Neural cell (in vitro differentiated cells): ENCODE measurements around the gene HIVEP3.

ENCODE experiments used
- EP300 ChIP-seq: fragments of 450-650 bp; conservative IDR thresholded peaks from 2 replicates; pipeline ENCODE4 v1.6.1; 2014; ENCODE audit warnings: antibody characterized with exemption, mild to moderate bottlenecking, moderate library complexity; ENCODE audit not compliant: poor library complexity, severe bottlenecking
- EZH2 ChIP-seq: fragments of 200-600, 300-800 bp; shearing (Covaris generic), sonication (generic); IDR thresholded peaks from 2 replicates; pipeline ENCODE4 v1.6.1; 2014; ENCODE audit warnings: antibody characterized with exemption, low read length, borderline replicate concordance, mild to moderate bottlenecking; ENCODE audit not compliant: insufficient read depth, poor library complexity, severe bottlenecking
- MXI1 ChIP-seq: fragments of 450-650 bp; conservative IDR thresholded peaks from 2 replicates; pipeline ENCODE4 v1.6.1; 2014; ENCODE audit warnings: antibody characterized with exemption, mild to moderate bottlenecking; ENCODE audit not compliant: poor library complexity, severe bottlenecking
- POLR2AphosphoS5 ChIP-seq: IDR thresholded peaks from 2 replicates; pipeline ENCODE4 v1.6.1; 2012
- RAD21 ChIP-seq: fragments of 450-650 bp; conservative IDR thresholded peaks from 2 replicates; pipeline ENCODE4 v1.6.1; 2014; ENCODE audit warnings: antibody characterized with exemption, mild to moderate bottlenecking, moderate library complexity
- SMC3 ChIP-seq: fragments of 450-650 bp; conservative IDR thresholded peaks from 2 replicates; pipeline ENCODE4 v1.6.1; 2014; ENCODE audit warnings: antibody characterized with exemption, mild to moderate bottlenecking, moderate library complexity; ENCODE audit not compliant: poor library complexity
- TAF1 ChIP-seq: IDR thresholded peaks from 2 replicates; pipeline ENCODE4 v1.6.1; 2012; ENCODE audit warnings: low read depth
- TF ChIP-seq, protein P1 (sequence below): fragments of 450-650 bp; IDR thresholded peaks from 2 replicates; pipeline ENCODE4 v1.5.1; 2014; ENCODE audit warnings: antibody characterized with exemption, mild to moderate bottlenecking, moderate library complexity; ENCODE audit not compliant: poor library complexity, severe bottlenecking
- TF ChIP-seq, protein P2 (sequence below): IDR thresholded peaks from 2 replicates; pipeline ENCODE4 v1.6.1; 2012; ENCODE audit warnings: borderline replicate concordance

DNA sequence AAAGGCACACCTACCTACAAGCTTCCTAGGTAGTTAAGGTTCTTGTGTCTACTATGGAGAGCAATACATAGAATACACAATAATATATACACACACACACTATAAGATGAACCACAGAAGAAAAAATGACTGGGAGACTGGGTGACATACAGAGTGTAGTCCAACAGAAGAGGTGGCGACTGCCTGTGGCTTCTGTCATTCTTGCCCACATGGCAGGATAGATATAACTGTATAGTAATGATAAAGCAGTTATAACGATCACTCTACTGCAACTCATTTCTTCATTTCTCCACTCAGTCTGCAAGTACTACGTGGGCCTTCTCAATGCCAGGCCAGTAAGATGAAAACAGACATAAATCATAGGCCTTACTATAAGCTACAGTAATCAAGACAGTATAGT, 320.4 kb downstream of the HIVEP3 start:
- TF ChIP-seq, protein P1, sequence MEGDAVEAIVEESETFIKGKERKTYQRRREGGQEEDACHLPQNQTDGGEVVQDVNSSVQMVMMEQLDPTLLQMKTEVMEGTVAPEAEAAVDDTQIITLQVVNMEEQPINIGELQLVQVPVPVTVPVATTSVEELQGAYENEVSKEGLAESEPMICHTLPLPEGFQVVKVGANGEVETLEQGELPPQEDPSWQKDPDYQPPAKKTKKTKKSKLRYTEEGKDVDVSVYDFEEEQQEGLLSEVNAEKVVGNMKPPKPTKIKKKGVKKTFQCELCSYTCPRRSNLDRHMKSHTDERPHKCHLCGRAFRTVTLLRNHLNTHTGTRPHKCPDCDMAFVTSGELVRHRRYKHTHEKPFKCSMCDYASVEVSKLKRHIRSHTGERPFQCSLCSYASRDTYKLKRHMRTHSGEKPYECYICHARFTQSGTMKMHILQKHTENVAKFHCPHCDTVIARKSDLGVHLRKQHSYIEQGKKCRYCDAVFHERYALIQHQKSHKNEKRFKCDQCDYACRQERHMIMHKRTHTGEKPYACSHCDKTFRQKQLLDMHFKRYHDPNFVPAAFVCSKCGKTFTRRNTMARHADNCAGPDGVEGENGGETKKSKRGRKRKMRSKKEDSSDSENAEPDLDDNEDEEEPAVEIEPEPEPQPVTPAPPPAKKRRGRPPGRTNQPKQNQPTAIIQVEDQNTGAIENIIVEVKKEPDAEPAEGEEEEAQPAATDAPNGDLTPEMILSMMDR: no peak
- TF ChIP-seq EZH2 (no peak), POLR2AphosphoS5 (no peak), MXI1 (no peak), TAF1 (no peak), RAD21 (no peak), EP300 (no peak), SMC3 (no peak)
- TF ChIP-seq, protein P2, sequence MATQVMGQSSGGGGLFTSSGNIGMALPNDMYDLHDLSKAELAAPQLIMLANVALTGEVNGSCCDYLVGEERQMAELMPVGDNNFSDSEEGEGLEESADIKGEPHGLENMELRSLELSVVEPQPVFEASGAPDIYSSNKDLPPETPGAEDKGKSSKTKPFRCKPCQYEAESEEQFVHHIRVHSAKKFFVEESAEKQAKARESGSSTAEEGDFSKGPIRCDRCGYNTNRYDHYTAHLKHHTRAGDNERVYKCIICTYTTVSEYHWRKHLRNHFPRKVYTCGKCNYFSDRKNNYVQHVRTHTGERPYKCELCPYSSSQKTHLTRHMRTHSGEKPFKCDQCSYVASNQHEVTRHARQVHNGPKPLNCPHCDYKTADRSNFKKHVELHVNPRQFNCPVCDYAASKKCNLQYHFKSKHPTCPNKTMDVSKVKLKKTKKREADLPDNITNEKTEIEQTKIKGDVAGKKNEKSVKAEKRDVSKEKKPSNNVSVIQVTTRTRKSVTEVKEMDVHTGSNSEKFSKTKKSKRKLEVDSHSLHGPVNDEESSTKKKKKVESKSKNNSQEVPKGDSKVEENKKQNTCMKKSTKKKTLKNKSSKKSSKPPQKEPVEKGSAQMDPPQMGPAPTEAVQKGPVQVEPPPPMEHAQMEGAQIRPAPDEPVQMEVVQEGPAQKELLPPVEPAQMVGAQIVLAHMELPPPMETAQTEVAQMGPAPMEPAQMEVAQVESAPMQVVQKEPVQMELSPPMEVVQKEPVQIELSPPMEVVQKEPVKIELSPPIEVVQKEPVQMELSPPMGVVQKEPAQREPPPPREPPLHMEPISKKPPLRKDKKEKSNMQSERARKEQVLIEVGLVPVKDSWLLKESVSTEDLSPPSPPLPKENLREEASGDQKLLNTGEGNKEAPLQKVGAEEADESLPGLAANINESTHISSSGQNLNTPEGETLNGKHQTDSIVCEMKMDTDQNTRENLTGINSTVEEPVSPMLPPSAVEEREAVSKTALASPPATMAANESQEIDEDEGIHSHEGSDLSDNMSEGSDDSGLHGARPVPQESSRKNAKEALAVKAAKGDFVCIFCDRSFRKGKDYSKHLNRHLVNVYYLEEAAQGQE: no peak
